ENCODE results near the gene INPP5A.
"Not testable (repeated sequence)": the region's sequence is repeated elsewhere in the genome, so short reads cannot be mapped to it uniquely, and the experiment has no call there.

- TF ChIP-seq, protein P1, sequence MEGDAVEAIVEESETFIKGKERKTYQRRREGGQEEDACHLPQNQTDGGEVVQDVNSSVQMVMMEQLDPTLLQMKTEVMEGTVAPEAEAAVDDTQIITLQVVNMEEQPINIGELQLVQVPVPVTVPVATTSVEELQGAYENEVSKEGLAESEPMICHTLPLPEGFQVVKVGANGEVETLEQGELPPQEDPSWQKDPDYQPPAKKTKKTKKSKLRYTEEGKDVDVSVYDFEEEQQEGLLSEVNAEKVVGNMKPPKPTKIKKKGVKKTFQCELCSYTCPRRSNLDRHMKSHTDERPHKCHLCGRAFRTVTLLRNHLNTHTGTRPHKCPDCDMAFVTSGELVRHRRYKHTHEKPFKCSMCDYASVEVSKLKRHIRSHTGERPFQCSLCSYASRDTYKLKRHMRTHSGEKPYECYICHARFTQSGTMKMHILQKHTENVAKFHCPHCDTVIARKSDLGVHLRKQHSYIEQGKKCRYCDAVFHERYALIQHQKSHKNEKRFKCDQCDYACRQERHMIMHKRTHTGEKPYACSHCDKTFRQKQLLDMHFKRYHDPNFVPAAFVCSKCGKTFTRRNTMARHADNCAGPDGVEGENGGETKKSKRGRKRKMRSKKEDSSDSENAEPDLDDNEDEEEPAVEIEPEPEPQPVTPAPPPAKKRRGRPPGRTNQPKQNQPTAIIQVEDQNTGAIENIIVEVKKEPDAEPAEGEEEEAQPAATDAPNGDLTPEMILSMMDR (IDR thresholded peaks at IDR 0.05 in 8 of 11, conservative IDR thresholded peaks at IDR 0.05 in 3 of 11), result not testable (repeated sequence)
- TF ChIP-seq POLR2A (IDR thresholded peaks at IDR 0.05), result not testable (repeated sequence)
These were observed 35.4 kb downstream of the INPP5A start for GRCh38 chr10:132572946-132573345.
